Muscle layer of duodenum (tissue), 2 donors: ENCODE measurements around the gene KCNAB1.

Experiments used
- H3K27ac ChIP-seq: one replicate; pipeline ENCODE4 v1.7.0; 2013; ENCODE audit warnings: mild to moderate bottlenecking, low read length
- H3K27me3 ChIP-seq: one replicate; pipeline ENCODE4 v1.7.0; 2013; ENCODE audit warnings: low read depth, mild to moderate bottlenecking, control low read depth, low read length
- H3K36me3 ChIP-seq, 2 donors: one replicate each; pipeline ENCODE4 v1.7.0; 2013; ENCODE audit warnings: low read length in 2 of 2, control low read depth in 1 of 2, mild to moderate bottlenecking in 1 of 2; ENCODE audit not compliant: insufficient read depth in 2 of 2, control insufficient read depth in 1 of 2
- H3K4me1 ChIP-seq, 2 donors: one replicate each; pipeline ENCODE4 v1.7.0; 2013; ENCODE audit warnings: low read length in 2 of 2, mild to moderate bottlenecking in 2 of 2, control low read depth in 1 of 2, moderate library complexity in 1 of 2; ENCODE audit not compliant: insufficient read depth in 2 of 2, control insufficient read depth in 1 of 2
- H3K4me3 ChIP-seq, 2 donors: one replicate each; pipeline ENCODE4 v1.7.0; 2013; ENCODE audit warnings: low read length in 2 of 2, low read depth in 1 of 2, mild to moderate bottlenecking in 1 of 2
- H3K9me3 ChIP-seq, 2 donors: one replicate each; pipeline ENCODE4 v1.7.0; 2013; ENCODE audit warnings: low read length in 2 of 2, control low read depth in 1 of 2, mild to moderate bottlenecking in 1 of 2; ENCODE audit not compliant: control insufficient read depth in 1 of 2
- donor health status: healthy.

KCNAB1 gene

GRCh38 chr3:156586905-156587759 lies 466.8 kb downstream of the KCNAB1 start:
- Histone ChIP-seq H3K9me3 (no peaks in the 10 kb centered on the region), H3K36me3 (no peaks in the 10 kb centered on the region), H3K4me1 (no peaks in the 10 kb centered on the region), H3K27me3 (no peaks in the 10 kb centered on the region), H3K4me3 (no peak overlapping the region), H3K27ac (no peak overlapping the region)

- Histone ChIP-seq H3K27me3 (no peaks in the 10 kb centered on the region), H3K9me3 (no peaks in the 10 kb centered on the region), H3K27ac (no peak overlapping the region), H3K4me1 (no peaks in the 10 kb centered on the region), H3K36me3 (no peaks in the 10 kb centered on the region), H3K4me3 (no peak overlapping the region)
These were observed 467.3 kb downstream of the KCNAB1 start for GRCh38 chr3:156587760-156588069.
